ENCODE results near the gene CHST5. TPM values are rescaled to one million over a fixed set of nuclear protein-coding genes. Genes with fewer than 3 reads are reported as not detected.

CHST5 gene
- total and polyA plus RNA-seq, 2 of the 13 experiments (the other 11 are each of a cell fraction or from before 2014, with no cell fraction given) = 0.05 TPM; not detected in 1

DNA sequence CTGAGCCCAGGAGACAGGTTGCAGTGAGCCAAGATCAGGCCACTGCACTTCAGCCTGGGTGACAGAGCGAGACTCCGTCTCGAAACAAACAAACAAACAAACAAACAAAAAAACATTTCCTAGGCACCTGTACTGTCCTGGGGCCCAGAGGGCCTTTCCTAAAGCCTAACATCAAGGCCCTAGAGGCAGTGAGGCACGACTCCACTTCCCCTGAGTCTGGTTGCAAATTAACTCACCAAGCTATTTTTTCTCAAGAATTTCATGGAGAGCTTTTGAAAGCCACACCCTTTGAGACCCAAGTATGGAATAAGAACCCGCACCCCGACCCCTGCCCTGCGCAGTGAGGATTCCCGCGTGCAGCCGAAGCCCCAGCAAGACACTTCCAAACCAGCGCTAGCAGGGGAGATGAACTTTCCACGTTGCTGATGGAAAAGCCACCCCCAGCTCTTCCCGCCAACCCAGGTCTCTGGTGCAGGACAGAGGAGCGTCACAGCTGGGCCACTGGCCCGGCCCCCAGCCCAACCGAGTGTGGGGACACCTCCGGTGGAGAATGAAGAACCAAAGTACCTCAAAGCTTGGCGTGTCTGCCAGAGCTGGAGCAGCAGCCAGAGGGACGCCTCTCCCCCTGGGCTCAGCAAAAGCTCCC is 1.2 kb downstream of the CHST5 start:
- ChIA-PET POLR2A (interaction anchor here (1.2 to 1.6 kb wide), 2 partner anchors 18 to 31 kb away, joined by 3 read pairs; no protein-coding TSS in a partner anchor), CTCF (ENCODE audit: low intra/inter-chr PET ratio, low total read pairs) (no interaction called here)
- DNase-seq (ENCODE audit: low spot score) = no peak
- H3K27me3 ChIP-seq (ENCODE audit: control insufficient read depth in 1 of 2, insufficient read depth in 2 of 2, low read length in 2 of 2) = peaks cover 0 to 1% of the 10 kb centered on the region in 2 experiments; a peak in 1 of 5 replicates
- no peaks in the 10 kb centered on the region for H3K79me2 ChIP-seq (ENCODE audit: insufficient read depth, low read length)
- BruUV-seq (replicated peaks) = no TSS peak
- peak; percentile 14; the same call in 2 of the 3 replicates for ATAC-seq
- H3K36me3 ChIP-seq (replicated peaks in 1 of 2; ENCODE audit: control insufficient read depth in 1 of 2, insufficient read depth in 2 of 2, low read length in 2 of 2) = no peaks in the 10 kb centered on the region
- WGBS (ENCODE audit: low lambda C conversion rate) = 42% methylated on average over 12 of the region's 19 CpGs
- no peak for FAIRE-seq
- no peaks in the 10 kb centered on the region for H4K20me1 ChIP-seq (ENCODE audit: insufficient read depth, low read length)
- no peaks in the 10 kb centered on the region for H3K4me1 ChIP-seq (ENCODE audit: insufficient read depth, low read length)
- no peak overlapping the region for H3K4me3 ChIP-seq (replicated peaks in 1 of 3; ENCODE audit: insufficient read depth in 1 of 3, low read depth in 2 of 3, low read length in 3 of 3)
- no peak overlapping the region for H3K9ac ChIP-seq (ENCODE audit: insufficient read depth, low read depth, low read length)
- no peaks in the 10 kb centered on the region for H3K9me3 ChIP-seq (ENCODE audit: low read length)
- intact Hi-C loops (cut with micrococcal nuclease; ENCODE audit: unreplicated experiment) = no loop called here
- no peak overlapping the region for H3K27ac ChIP-seq (ENCODE audit: extremely low read length, insufficient read depth, low read length)
- no peak overlapping the region for H3K4me2 ChIP-seq (ENCODE audit: low read depth, low read length)
- in situ Hi-C loops (cut with HindIII; ENCODE audit: extremely low pct_ligation_motif_present, low pct_unique_long_range_greater_than_20kb) = no loop called here
- no peak overlapping the region for H2AFZ ChIP-seq (ENCODE audit: low read length)
- TF ChIP-seq NPAS2 (CRISPR knock-in tag; IDR thresholded peaks at IDR 0.05; ENCODE audit: borderline replicate concordance) (no peak), ZBTB20 (CRISPR knock-in tag; IDR thresholded peaks at IDR 0.05; ENCODE audit: borderline replicate concordance, low read depth) (no peak), ZFP36L1 (CRISPR knock-in tag; IDR thresholded peaks at IDR 0.05) (no peak), ZNF577 (CRISPR knock-in tag; IDR thresholded peaks at IDR 0.05; ENCODE audit: borderline replicate concordance, low read depth) (no peak), ZNF773 (CRISPR knock-in tag; IDR thresholded peaks at IDR 0.05; ENCODE audit: borderline replicate concordance) (no peak), ARNT (IDR thresholded peaks at IDR 0.05) (no peak), ZNF121 (CRISPR knock-in tag; IDR thresholded peaks at IDR 0.05) (no peak), KDM2A (CRISPR knock-in tag; IDR thresholded peaks at IDR 0.05; ENCODE audit: borderline replicate concordance, low read depth) (no peak), REL (CRISPR knock-in tag; conservative IDR thresholded peaks at IDR 0.05) (no peak), FOXC1 (CRISPR knock-in tag; IDR thresholded peaks at IDR 0.05; ENCODE audit: borderline replicate concordance) (no peak), ATRX (CRISPR knock-in tag; IDR thresholded peaks at IDR 0.05; ENCODE audit: borderline replicate concordance) (no peak), ZNF703 (CRISPR knock-in tag; IDR thresholded peaks at IDR 0.05; ENCODE audit: borderline replicate concordance) (no peak)
- TF ChIP-seq, protein P1, sequence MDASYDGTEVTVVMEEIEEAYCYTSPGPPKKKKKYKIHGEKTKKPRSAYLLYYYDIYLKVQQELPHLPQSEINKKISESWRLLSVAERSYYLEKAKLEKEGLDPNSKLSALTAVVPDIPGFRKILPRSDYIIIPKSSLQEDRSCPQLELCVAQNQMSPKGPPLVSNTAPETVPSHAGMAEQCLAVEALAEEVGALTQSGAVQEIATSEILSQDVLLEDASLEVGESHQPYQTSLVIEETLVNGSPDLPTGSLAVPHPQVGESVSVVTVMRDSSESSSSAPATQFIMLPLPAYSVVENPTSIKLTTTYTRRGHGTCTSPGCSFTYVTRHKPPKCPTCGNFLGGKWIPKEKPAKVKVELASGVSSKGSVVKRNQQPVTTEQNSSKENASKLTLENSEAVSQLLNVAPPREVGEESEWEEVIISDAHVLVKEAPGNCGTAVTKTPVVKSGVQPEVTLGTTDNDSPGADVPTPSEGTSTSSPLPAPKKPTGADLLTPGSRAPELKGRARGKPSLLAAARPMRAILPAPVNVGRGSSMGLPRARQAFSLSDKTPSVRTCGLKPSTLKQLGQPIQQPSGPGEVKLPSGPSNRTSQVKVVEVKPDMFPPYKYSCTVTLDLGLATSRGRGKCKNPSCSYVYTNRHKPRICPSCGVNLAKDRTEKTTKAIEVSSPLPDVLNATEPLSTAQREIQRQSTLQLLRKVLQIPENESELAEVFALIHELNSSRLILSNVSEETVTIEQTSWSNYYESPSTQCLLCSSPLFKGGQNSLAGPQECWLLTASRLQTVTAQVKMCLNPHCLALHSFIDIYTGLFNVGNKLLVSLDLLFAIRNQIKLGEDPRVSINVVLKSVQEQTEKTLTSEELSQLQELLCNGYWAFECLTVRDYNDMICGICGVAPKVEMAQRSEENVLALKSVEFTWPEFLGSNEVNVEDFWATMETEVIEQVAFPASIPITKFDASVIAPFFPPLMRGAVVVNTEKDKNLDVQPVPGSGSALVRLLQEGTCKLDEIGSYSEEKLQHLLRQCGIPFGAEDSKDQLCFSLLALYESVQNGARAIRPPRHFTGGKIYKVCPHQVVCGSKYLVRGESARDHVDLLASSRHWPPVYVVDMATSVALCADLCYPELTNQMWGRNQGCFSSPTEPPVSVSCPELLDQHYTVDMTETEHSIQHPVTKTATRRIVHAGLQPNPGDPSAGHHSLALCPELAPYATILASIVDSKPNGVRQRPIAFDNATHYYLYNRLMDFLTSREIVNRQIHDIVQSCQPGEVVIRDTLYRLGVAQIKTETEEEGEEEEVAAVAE (CRISPR knock-in tag; IDR thresholded peaks at IDR 0.05; ENCODE audit: borderline replicate concordance) = no peak
- TF ChIP-seq, protein P2, sequence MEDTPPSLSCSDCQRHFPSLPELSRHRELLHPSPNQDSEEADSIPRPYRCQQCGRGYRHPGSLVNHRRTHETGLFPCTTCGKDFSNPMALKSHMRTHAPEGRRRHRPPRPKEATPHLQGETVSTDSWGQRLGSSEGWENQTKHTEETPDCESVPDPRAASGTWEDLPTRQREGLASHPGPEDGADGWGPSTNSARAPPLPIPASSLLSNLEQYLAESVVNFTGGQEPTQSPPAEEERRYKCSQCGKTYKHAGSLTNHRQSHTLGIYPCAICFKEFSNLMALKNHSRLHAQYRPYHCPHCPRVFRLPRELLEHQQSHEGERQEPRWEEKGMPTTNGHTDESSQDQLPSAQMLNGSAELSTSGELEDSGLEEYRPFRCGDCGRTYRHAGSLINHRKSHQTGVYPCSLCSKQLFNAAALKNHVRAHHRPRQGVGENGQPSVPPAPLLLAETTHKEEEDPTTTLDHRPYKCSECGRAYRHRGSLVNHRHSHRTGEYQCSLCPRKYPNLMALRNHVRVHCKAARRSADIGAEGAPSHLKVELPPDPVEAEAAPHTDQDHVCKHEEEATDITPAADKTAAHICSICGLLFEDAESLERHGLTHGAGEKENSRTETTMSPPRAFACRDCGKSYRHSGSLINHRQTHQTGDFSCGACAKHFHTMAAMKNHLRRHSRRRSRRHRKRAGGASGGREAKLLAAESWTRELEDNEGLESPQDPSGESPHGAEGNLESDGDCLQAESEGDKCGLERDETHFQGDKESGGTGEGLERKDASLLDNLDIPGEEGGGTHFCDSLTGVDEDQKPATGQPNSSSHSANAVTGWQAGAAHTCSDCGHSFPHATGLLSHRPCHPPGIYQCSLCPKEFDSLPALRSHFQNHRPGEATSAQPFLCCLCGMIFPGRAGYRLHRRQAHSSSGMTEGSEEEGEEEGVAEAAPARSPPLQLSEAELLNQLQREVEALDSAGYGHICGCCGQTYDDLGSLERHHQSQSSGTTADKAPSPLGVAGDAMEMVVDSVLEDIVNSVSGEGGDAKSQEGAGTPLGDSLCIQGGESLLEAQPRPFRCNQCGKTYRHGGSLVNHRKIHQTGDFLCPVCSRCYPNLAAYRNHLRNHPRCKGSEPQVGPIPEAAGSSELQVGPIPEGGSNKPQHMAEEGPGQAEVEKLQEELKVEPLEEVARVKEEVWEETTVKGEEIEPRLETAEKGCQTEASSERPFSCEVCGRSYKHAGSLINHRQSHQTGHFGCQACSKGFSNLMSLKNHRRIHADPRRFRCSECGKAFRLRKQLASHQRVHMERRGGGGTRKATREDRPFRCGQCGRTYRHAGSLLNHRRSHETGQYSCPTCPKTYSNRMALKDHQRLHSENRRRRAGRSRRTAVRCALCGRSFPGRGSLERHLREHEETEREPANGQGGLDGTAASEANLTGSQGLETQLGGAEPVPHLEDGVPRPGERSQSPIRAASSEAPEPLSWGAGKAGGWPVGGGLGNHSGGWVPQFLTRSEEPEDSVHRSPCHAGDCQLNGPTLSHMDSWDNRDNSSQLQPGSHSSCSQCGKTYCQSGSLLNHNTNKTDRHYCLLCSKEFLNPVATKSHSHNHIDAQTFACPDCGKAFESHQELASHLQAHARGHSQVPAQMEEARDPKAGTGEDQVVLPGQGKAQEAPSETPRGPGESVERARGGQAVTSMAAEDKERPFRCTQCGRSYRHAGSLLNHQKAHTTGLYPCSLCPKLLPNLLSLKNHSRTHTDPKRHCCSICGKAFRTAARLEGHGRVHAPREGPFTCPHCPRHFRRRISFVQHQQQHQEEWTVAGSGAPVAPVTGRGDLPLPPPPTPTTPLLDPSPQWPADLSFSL (CRISPR knock-in tag; IDR thresholded peaks at IDR 0.05) = no peak

Data from HepG2 (cell line).